SK-N-SH (cell line): Measurements from ENCODE around the gene SOX11. TPM values are rescaled to one million over a fixed set of nuclear protein-coding genes. Genes with fewer than 3 reads are reported as not detected.

Experiments used
- CTCF ChIA-PET: fragments of 300-600, 350-600 bp; formaldehyde crosslinking; extraction: SDS; loops from one replicate; lab custom pipeline; 2021; lab: Yijun Ruan, JAX
- POLR2A ChIA-PET: fragments of 350-600 bp; sonication (Branson Sonifier 250); formaldehyde crosslinking; extraction: SDS; loops from one replicate; lab custom pipeline; 2020; ENCODE audit warnings: antibody characterized with exemption, inconsistent platforms; lab: Yijun Ruan, JAX
- DNase-seq: peaks from one replicate; pipeline ENCODE4 v3.0.0; 2012
- H2AFZ ChIP-seq: fragments of 200-600 bp; sonication (generic); 2 replicates; pipeline ENCODE4 v1.8.1; 2016; ENCODE audit warnings: antibody characterized with exemption, mild to moderate bottlenecking, low read depth
- H3F3A ChIP-seq: fragments of 200-600 bp; sonication (generic); replicated peaks from 2 replicates; pipeline ENCODE3; 2016; ENCODE audit warnings: antibody characterized with exemption, mild to moderate bottlenecking; ENCODE audit not compliant: insufficient read depth
- H3K27ac ChIP-seq, 2 experiments: fragments of 200-500 bp in 1 of 2; fragments of 200-600 bp in 1 of 2; sonication (Bioruptor generic) in 1 of 2; sonication (generic), shearing (Covaris generic) in 1 of 2; 2 replicates each; pipeline versions ENCODE4 v1.5.1 to v1.6.1; 2014 to 2016; ENCODE audit warnings: low read depth in 2 of 2, inconsistent platforms in 1 of 2, low read length in 1 of 2, mild to moderate bottlenecking in 1 of 2, mixed read lengths in 1 of 2
- H3K27me3 ChIP-seq: fragments of 200-600 bp; sonication (generic), shearing (Covaris generic); 2 replicates; pipeline ENCODE4 v1.6.1; 2016; ENCODE audit warnings: mixed run types; ENCODE audit not compliant: insufficient read depth
- H3K36me3 ChIP-seq, 2 experiments: fragments of 200-500 bp in 1 of 2; fragments of 200-600 bp in 1 of 2; sonication (Bioruptor generic) in 1 of 2; sonication (generic) in 1 of 2; replicated peaks in 1 of 2; 2 replicates each; pipeline versions ENCODE3 to v1.5.1; 2014 to 2016; ENCODE audit warnings: low read length in 1 of 2, mild to moderate bottlenecking in 1 of 2; ENCODE audit not compliant: insufficient read depth in 2 of 2, control insufficient read depth in 1 of 2
- H3K4me1 ChIP-seq, 2 experiments: fragments of 200-500 bp in 1 of 2; fragments of 200-600 bp in 1 of 2; sonication (Bioruptor generic) in 1 of 2; sonication (generic), shearing (Covaris generic) in 1 of 2; 2 replicates each; pipeline versions ENCODE4 v1.5.1 to v1.6.1; 2014 to 2016; ENCODE audit warnings: low read depth in 1 of 2, low read length in 1 of 2, mixed run types in 1 of 2; ENCODE audit not compliant: insufficient read depth in 2 of 2, control insufficient read depth in 1 of 2
- H3K4me2 ChIP-seq: fragments of 200-600 bp; sonication (generic), shearing (Covaris generic); 2 replicates; pipeline ENCODE4 v1.6.1; 2017; ENCODE audit warnings: mixed run types
- H3K4me3 ChIP-seq, 2 experiments: fragments of 200-500 bp in 1 of 2; fragments of 200-600 bp in 1 of 2; sonication (Bioruptor generic) in 1 of 2; sonication (generic), shearing (Covaris generic) in 1 of 2; 2 replicates each; pipeline versions ENCODE4 v1.5.1 to v1.8.1; 2014 to 2016; ENCODE audit warnings: low read depth in 2 of 2, inconsistent platforms in 1 of 2, low read length in 1 of 2, mild to moderate bottlenecking in 1 of 2, mixed read lengths in 1 of 2, moderate library complexity in 1 of 2
- H3K79me2 ChIP-seq: fragments of 200-600 bp; sonication (generic); 2 replicates; pipeline ENCODE4 v1.8.1; 2017; ENCODE audit warnings: mild to moderate bottlenecking; ENCODE audit not compliant: insufficient read depth
- H3K9ac ChIP-seq: fragments of 200-600 bp; sonication (generic); 2 replicates; pipeline ENCODE4 v1.6.1; 2017; ENCODE audit warnings: mixed run types
- H3K9me2 ChIP-seq: fragments of 200-600 bp; sonication (generic); 2 replicates; pipeline ENCODE4 v1.6.1; 2017; ENCODE audit warnings: mixed run types
- H3K9me3 ChIP-seq: fragments of 200-600 bp; sonication (generic); 2 replicates; pipeline ENCODE4 v1.6.1; 2017; ENCODE audit warnings: mixed run types, mild to moderate bottlenecking, moderate library complexity
- H4K20me1 ChIP-seq: fragments of 200-600 bp; sonication (generic); 2 replicates; pipeline ENCODE4 v1.6.1; 2017; ENCODE audit warnings: mild to moderate bottlenecking, mixed run types; ENCODE audit not compliant: insufficient read depth
- CHD2 ChIP-seq: fragments of 150-350 bp; IDR thresholded peaks from 2 replicates; pipeline ENCODE4 v1.6.1; 2018; ENCODE audit warnings: low read length; ENCODE audit not compliant: partially characterized antibody
- ELF1 ChIP-seq: IDR thresholded peaks from 2 replicates; pipeline ENCODE4 v1.4.0; 2012
- EP300 ChIP-seq, 2 experiments: IDR thresholded peaks; 2 replicates each; pipeline versions ENCODE4 v1.4.0 to v1.6.1; 2012; ENCODE audit warnings: borderline replicate concordance in 1 of 2, low read depth in 1 of 2, low read length in 1 of 2
- FOXM1 ChIP-seq: IDR thresholded peaks from 2 replicates; pipeline ENCODE4 v1.4.0; 2012; ENCODE audit warnings: low read depth, mild to moderate bottlenecking
- JUND ChIP-seq: IDR thresholded peaks from 2 replicates; pipeline ENCODE4 v1.4.0; 2012
- NFIC ChIP-seq: IDR thresholded peaks from 2 replicates; pipeline ENCODE4 v1.4.0; 2012; ENCODE audit warnings: borderline replicate concordance
- RAD21 ChIP-seq: IDR thresholded peaks from 2 replicates; pipeline ENCODE4 v1.6.1; 2012; ENCODE audit warnings: mild to moderate bottlenecking, low read length
- SIN3A ChIP-seq: IDR thresholded peaks from 2 replicates; pipeline ENCODE4 v1.6.1; 2012; ENCODE audit warnings: low read depth, mild to moderate bottlenecking, low read length, moderate library complexity, borderline replicate concordance
- SMC3 ChIP-seq: IDR thresholded peaks from 2 replicates; pipeline ENCODE4 v1.6.1; 2012; ENCODE audit warnings: low read depth, low read length, improper control_type of control experiment
- TAF1 ChIP-seq: IDR thresholded peaks from 2 replicates; pipeline ENCODE4 v1.6.1; 2012; ENCODE audit warnings: low read depth, mild to moderate bottlenecking, low read length, moderate library complexity, borderline replicate concordance
- TCF12 ChIP-seq: IDR thresholded peaks from 2 replicates; pipeline ENCODE4 v1.4.0; 2012
- WGBS: methylation state at CpG from one replicate; pipeline ENCODE4 v1.1.6; 2017; ENCODE audit warnings: low lambda C conversion rate; 5-methylcytosine and 5-hydroxymethylcytosine counted together
- polyA plus RNA-seq, 3 experiments: library from polyadenylated mRNA; depleted of rRNA; stranded (reverse); fragments of >200 nt; gene quantifications; 2 replicates each; pipeline ENCODE4 v1.2.3, GENCODE V29; 2012
- TF ChIP-seq, protein P1 (sequence below): fragments of 150-350 bp; IDR thresholded peaks from 2 replicates; pipeline ENCODE4 v1.6.1; 2016; ENCODE audit warnings: mild to moderate bottlenecking, low read depth, low read length
- TF ChIP-seq, protein P2 (sequence below): IDR thresholded peaks from 2 replicates; pipeline ENCODE4; 2012
- TF ChIP-seq, protein P3 (sequence below): fragments of 200-600 bp; sonication (generic); IDR thresholded peaks from 2 replicates; pipeline ENCODE4 v1.6.1; 2017; ENCODE audit warnings: antibody characterized with exemption, mild to moderate bottlenecking, moderate library complexity
- TF ChIP-seq, protein P4 (sequence below): IDR thresholded peaks from 2 replicates; pipeline ENCODE4 v1.4.0; 2012; ENCODE audit warnings: low read depth, borderline replicate concordance

Gene SOX11
- polyA plus RNA-seq, 1 of the 3 experiments (the other 2 are of a cell fraction): 3.4 TPM

DNA sequence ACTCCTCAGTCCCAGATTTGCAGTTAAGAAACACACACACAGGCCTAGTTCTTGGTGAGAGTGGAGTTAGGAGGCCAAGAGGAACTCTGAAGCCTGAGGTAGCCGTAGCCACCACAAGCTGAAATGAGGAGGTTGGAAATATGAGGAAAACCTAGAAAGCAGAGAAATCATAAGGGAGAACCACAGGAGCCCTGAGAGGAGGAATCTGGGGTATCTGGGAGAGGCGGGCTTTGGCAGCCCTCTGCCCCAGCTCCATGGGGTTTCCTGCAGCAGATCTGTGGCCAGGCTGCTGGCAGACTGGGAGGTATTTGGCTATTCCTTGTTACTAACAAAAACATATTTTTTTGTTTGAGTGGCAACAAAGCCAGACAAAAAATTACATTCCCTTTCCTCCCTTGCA lies 11.0 kb downstream of the SOX11 start (continued):
- TF ChIP-seq, protein P1, sequence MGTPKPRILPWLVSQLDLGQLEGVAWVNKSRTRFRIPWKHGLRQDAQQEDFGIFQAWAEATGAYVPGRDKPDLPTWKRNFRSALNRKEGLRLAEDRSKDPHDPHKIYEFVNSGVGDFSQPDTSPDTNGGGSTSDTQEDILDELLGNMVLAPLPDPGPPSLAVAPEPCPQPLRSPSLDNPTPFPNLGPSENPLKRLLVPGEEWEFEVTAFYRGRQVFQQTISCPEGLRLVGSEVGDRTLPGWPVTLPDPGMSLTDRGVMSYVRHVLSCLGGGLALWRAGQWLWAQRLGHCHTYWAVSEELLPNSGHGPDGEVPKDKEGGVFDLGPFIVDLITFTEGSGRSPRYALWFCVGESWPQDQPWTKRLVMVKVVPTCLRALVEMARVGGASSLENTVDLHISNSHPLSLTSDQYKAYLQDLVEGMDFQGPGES: no peak
- TF ChIP-seq SIN3A (no peak), RAD21 (no peak), JUND (no peak), NFIC (no peak), TCF12 (no peak)
- TF ChIP-seq, protein P2, sequence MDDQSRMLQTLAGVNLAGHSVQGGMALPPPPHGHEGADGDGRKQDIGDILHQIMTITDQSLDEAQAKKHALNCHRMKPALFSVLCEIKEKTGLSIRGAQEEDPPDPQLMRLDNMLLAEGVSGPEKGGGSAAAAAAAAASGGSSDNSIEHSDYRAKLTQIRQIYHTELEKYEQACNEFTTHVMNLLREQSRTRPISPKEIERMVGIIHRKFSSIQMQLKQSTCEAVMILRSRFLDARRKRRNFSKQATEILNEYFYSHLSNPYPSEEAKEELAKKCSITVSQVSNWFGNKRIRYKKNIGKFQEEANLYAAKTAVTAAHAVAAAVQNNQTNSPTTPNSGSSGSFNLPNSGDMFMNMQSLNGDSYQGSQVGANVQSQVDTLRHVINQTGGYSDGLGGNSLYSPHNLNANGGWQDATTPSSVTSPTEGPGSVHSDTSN: no peak

DNA sequence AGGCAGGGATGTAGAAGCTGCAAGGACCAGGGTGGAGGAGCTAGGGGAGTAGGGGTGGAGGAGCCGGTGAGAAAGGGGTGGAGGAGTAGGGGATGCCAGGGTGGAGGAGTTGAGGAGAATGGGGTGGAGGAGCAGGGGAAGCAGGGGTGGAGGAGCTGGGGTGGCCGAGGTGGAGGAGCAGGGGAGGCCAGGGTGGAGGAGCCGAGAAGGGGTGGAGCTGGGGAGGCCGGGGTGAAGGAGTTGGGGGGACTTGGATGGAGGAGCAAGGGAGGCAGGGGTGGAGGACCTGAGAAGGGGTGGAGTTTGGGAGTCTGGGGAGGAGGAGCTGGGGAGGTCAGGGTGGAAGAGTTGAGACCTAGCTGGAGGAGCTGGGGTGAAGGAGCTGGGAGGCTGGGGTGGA lies 13.3 kb downstream of the SOX11 start:
- Histone ChIP-seq H3K27ac (no peak overlapping the region), H3K27me3 (no peaks in the 10 kb centered on the region), H3K9me3 (no peaks in the 10 kb centered on the region), H3K4me3 (no peak overlapping the region), H4K20me1 (no peaks in the 10 kb centered on the region), H3K36me3 (peaks cover 18 to 20% of the 10 kb centered on the region in 2 experiments), H3K4me1 (peaks cover 0 to 8% of the 10 kb centered on the region in 2 experiments; a peak in 2 of 4 replicates), H3K9ac (no peak overlapping the region), H2AFZ (no peak overlapping the region), H3K9me2 (no peaks in the 10 kb centered on the region), H3K79me2 (peaks cover 9% of the 10 kb centered on the region), H3F3A (no peaks in the 10 kb centered on the region), H3K4me2 (no peak overlapping the region)
- CTCF ChIA-PET: interaction anchor here (1.3 kb wide), 1 partner anchor 23 kb away, joined by 3 read pairs; no protein-coding TSS in a partner anchor
- 85% methylated on average over 4 of the region's 4 CpGs for WGBS
- TF ChIP-seq, protein P3, sequence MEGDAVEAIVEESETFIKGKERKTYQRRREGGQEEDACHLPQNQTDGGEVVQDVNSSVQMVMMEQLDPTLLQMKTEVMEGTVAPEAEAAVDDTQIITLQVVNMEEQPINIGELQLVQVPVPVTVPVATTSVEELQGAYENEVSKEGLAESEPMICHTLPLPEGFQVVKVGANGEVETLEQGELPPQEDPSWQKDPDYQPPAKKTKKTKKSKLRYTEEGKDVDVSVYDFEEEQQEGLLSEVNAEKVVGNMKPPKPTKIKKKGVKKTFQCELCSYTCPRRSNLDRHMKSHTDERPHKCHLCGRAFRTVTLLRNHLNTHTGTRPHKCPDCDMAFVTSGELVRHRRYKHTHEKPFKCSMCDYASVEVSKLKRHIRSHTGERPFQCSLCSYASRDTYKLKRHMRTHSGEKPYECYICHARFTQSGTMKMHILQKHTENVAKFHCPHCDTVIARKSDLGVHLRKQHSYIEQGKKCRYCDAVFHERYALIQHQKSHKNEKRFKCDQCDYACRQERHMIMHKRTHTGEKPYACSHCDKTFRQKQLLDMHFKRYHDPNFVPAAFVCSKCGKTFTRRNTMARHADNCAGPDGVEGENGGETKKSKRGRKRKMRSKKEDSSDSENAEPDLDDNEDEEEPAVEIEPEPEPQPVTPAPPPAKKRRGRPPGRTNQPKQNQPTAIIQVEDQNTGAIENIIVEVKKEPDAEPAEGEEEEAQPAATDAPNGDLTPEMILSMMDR: no peak
- TF ChIP-seq RAD21: no peak
- no peak for TF ChIP-seq EP300 (IDR thresholded peaks at IDR 0.05; ENCODE audit: borderline replicate concordance in 1 of 2, low read depth in 1 of 2, low read length in 1 of 2)
- no peak for TF ChIP-seq TCF12
- TF ChIP-seq TAF1: no peak
- no peak for TF ChIP-seq CHD2
- no peak for TF ChIP-seq SIN3A
- TF ChIP-seq FOXM1: no peak
- TF ChIP-seq SMC3: no peak
- no peak for TF ChIP-seq ELF1
- TF ChIP-seq, protein P4, sequence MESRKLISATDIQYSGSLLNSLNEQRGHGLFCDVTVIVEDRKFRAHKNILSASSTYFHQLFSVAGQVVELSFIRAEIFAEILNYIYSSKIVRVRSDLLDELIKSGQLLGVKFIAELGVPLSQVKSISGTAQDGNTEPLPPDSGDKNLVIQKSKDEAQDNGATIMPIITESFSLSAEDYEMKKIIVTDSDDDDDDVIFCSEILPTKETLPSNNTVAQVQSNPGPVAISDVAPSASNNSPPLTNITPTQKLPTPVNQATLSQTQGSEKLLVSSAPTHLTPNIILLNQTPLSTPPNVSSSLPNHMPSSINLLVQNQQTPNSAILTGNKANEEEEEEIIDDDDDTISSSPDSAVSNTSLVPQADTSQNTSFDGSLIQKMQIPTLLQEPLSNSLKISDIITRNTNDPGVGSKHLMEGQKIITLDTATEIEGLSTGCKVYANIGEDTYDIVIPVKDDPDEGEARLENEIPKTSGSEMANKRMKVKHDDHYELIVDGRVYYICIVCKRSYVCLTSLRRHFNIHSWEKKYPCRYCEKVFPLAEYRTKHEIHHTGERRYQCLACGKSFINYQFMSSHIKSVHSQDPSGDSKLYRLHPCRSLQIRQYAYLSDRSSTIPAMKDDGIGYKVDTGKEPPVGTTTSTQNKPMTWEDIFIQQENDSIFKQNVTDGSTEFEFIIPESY: no peak
- POLR2A ChIA-PET: interaction anchor here (0.8 kb wide), 1 partner anchor 13 kb away, joined by 3 read pairs; no protein-coding TSS in a partner anchor
- no peak for DNase-seq
